GM19455 (cell line): ENCODE results near the gene EPB41L4B.
"Not testable (repeated sequence)": the region's sequence is repeated elsewhere in the genome, so short reads cannot be mapped to it uniquely, and the experiment has no call there.

Experiments
- ATAC-seq: cut with Tn5 transposase; IDR thresholded peaks from one replicate; pipeline ENCODE4 v1.9.1; 2021; ENCODE audit not compliant: unreplicated experiment

The EPB41L4B gene

DNA sequence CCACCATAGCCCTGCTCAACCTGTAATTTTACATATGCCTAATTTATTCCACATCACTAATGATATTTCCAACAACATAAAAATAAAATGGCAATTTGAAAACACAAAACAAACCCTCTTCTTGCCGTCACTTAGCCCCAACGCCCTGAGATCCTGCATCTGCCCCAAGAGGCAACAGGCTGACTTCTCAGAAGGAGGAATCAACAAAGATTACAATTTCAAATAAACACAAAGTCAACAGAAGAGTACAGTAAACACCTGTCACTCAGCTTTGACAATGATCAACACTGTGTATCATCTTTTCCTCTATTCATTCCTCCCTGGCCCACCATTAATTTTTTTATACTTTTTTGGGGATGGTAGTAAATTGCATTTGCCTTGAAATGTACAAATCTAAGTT lies 19.8 kb downstream of the EPB41L4B start:
- no peak for ATAC-seq

DNA sequence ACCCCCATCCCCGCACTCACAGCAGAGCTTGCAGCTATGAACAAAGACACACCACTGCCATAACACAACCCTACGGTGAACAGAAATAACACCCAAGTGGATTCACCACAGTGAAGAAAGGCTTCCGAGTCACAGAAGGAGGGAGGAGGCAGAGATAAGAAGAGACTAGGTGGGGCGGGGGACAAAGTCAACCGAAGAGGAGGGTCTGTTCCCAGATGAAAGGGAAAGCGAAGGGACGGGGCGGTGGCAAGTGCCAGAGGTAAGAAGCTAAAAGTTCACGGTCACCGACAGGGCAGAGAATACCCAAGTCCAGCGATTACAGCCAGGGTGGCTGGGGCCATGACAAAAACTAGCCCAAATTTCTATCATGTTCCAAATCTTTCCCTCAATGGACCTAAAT lies 21.0 kb downstream of the EPB41L4B start:
- ATAC-seq, result no peak

GRCh38 chr9:109297899-109298298 lies 23.0 kb downstream of the EPB41L4B start:
- ATAC-seq, result no peak

GRCh38 chr9:109295221-109296130 lies 25.4 kb downstream of the EPB41L4B start:
- ATAC-seq, result no peak

GRCh38 chr9:109290385-109290784 lies 30.5 kb downstream of the EPB41L4B start:
- no peak for ATAC-seq

- ATAC-seq, result no peak
Observed at GRCh38 chr9:109289931-109290330, 30.9 kb downstream of the EPB41L4B start.

- no peak for ATAC-seq
Observed at GRCh38 chr9:109289186-109289585, 31.7 kb downstream of the EPB41L4B start.

GRCh38 chr9:109286981-109287380 lies 33.9 kb downstream of the EPB41L4B start:
- no peak for ATAC-seq

- no peak for ATAC-seq
Observed at GRCh38 chr9:109286571-109286977, 34.3 kb downstream of the EPB41L4B start.

DNA sequence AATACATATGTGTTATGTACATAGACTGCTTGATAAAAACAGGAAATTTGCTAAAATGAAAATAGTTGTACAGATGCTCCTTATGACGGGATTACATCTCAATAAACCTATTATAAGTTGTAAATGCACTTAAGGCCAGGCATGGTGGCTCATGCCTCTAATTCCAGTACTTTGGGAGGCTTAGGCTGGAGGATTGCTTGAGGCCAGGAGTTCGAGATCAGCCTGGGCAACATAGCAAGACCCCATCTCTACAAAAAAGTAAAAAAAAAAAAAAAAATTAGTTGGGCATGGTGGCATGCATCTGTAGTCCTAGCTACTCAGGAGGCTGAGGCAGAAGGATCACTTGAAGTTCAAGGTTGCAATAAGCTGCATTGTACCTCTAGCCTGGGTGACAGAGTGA lies 37.2 kb downstream of the EPB41L4B start:
- ATAC-seq, result not testable (repeated sequence)

GRCh38 chr9:109283012-109283411 lies 37.8 kb downstream of the EPB41L4B start:
- ATAC-seq, result no peak

DNA sequence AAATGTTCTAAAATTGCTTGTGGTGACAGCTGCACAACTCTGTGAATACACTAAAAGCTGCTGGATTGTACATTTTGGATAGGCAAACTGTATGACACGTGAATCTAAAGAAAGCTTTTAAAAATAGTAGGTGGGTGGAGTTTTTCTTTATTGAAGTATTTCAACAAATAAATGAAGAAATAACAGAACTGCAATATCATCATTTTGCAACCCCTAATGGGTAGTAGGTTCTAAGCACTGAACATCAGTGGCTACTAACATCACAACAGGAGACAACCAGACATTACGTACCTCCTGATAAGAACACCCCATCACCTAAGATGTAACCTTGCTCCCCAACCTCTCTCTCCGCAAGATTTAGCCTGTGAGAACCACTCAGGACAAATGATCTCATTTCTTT lies 38.6 kb downstream of the EPB41L4B start:
- no peak for ATAC-seq

- no peak for ATAC-seq
Observed at GRCh38 chr9:109281518-109281917, 39.3 kb downstream of the EPB41L4B start.

- ATAC-seq, result no peak
Observed at GRCh38 chr9:109278848-109279247, 42.0 kb downstream of the EPB41L4B start.

- no peak for ATAC-seq
Observed at GRCh38 chr9:109278216-109278615, 42.6 kb downstream of the EPB41L4B start.

DNA sequence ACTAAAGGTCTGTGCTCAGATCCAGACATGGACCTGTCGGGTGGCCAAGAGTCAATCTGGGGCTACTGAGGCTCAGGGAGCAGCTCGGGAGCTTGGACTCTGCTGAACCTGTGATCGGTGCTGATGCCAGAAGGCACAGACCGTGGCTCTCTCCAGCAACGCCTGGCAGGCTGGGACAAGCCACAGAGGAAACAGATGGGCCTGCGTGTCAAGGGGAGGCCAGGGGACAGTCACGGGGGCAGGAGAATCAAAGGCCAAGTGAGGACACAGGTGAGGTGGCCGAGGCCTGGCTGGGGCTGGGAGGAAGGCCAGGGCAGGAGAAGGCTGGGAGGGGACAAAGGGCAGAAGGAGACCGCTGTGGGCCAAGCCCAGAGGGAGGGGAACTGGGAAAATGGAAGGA lies 43.4 kb downstream of the EPB41L4B start:
- ATAC-seq, result no peak

- ATAC-seq, result no peak
Observed at GRCh38 chr9:109276469-109277440, 44.1 kb downstream of the EPB41L4B start.

- ATAC-seq, result no peak
Observed at GRCh38 chr9:109274884-109275730, 45.8 kb downstream of the EPB41L4B start.

- no peak for ATAC-seq
Observed at GRCh38 chr9:109273869-109274268, 47.0 kb downstream of the EPB41L4B start.

GRCh38 chr9:109272745-109273144 lies 48.1 kb downstream of the EPB41L4B start:
- no peak for ATAC-seq

- ATAC-seq, result no peak
Observed at GRCh38 chr9:109272045-109272444, 48.8 kb downstream of the EPB41L4B start.
